A549 (cell line): Measurements from ENCODE around the gene MTARC1. TPM values are rescaled to one million over a fixed set of nuclear protein-coding genes. Genes with fewer than 3 reads are reported as not detected.
A peak's percentile ranks its signal among the peaks of the same experiment; 100 is the strongest.

Experiments
- ATAC-seq, 2 experiments: fragments of 200-7000 bp in 1 of 2; fragments of >200 bp in 1 of 2; cut with Nextera tagmentation in 1 of 2; cut with Tn5 transposase in 1 of 2; 3 replicates each; pipeline versions ENCODE4 v1.8.0 to v1.9.1; 2018 to 2020; ENCODE audit warnings: mild to moderate bottlenecking in 1 of 2, moderate library complexity in 1 of 2
- CTCF ChIA-PET: fragments of 300-600 bp; sonication (Branson Sonifier 250); formaldehyde crosslinking; extraction: SDS; loops from one replicate; lab custom pipeline; 2021; ENCODE audit warnings: antibody characterized with exemption, inconsistent platforms; lab: Yijun Ruan, JAX
- POLR2A ChIA-PET: fragments of 350-600 bp; formaldehyde crosslinking; extraction: SDS; loops from one replicate; lab custom pipeline; 2021; ENCODE audit warnings: antibody characterized with exemption, inconsistent platforms; lab: Yijun Ruan, JAX
- DNase-seq, 2 experiments: peaks; one replicate each; pipeline versions ENCODE4 v3.0.0 to v3.0.0-alpha.2; 2011 to 2016; ENCODE audit warnings: low read depth in 1 of 2, low spot score in 1 of 2
- FAIRE-seq: peaks from 2 replicates; lab custom pipeline; 2011; peaks lifted over from hg19 to GRCh38; lab: Jason Lieb, UNC
- H3K27ac ChIP-seq, 2 experiments: fragments of >200 bp; sonication (Bioruptor Twin); formaldehyde crosslinking; 3 replicates each; pipeline ENCODE4 v1.5.1; 2016 to 2017
- H3K4me1 ChIP-seq: fragments of >200 bp; sonication (Bioruptor Twin); formaldehyde crosslinking; 3 replicates; pipeline ENCODE4 v1.6.1; 2016
- H3K4me2 ChIP-seq: fragments of >200 bp; sonication (Bioruptor Twin); formaldehyde crosslinking; 3 replicates; pipeline ENCODE4 v1.6.1; 2016
- H3K4me3 ChIP-seq: fragments of >200 bp; sonication (Bioruptor Twin); formaldehyde crosslinking; 3 replicates; pipeline ENCODE4 v1.5.1; 2016
- H3K9me3 ChIP-seq: fragments of >200 bp; sonication (Bioruptor Twin); formaldehyde crosslinking; 3 replicates; pipeline ENCODE4 v1.6.1; 2016
- ATOH8 ChIP-seq: fragments of 250-450 bp; sonication (Bioruptor Pico); IDR thresholded peaks from 2 replicates; pipeline ENCODE4 v1.5.0; 2020; ENCODE audit warnings: low read depth, mild to moderate bottlenecking, moderate library complexity
- BCL3 ChIP-seq: fragments of >200 bp; sonication (Bioruptor Twin); formaldehyde crosslinking; IDR thresholded peaks from 3 replicates; pipeline ENCODE4 v1.6.1; 2016
- CBX8 ChIP-seq: fragments of 200-600 bp; sonication (generic); IDR thresholded peaks from 2 replicates; pipeline ENCODE4 v1.6.1; 2016
- CHD2 ChIP-seq: fragments of 150-350 bp; IDR thresholded peaks from 2 replicates; pipeline ENCODE4 v1.6.1; 2014; ENCODE audit warnings: low read length; ENCODE audit not compliant: partially characterized antibody
- CTCF ChIP-seq: fragments of >200 bp; sonication (Bioruptor Twin); formaldehyde crosslinking; IDR thresholded peaks from 3 replicates; pipeline ENCODE4 v1.5.1; 2016
- EHMT2 ChIP-seq: fragments of 200-600 bp; sonication (generic); IDR thresholded peaks from 2 replicates; pipeline ENCODE4 v1.6.1; 2016; ENCODE audit warnings: antibody characterized with exemption, low read depth, mild to moderate bottlenecking, moderate library complexity
- ELK1 ChIP-seq: fragments of 150-350 bp; IDR thresholded peaks from 2 replicates; pipeline ENCODE4 v1.6.1; 2014; ENCODE audit warnings: low read depth, mild to moderate bottlenecking, low read length
- FOXS1 ChIP-seq: fragments of 250-450 bp; sonication (Bioruptor Pico); IDR thresholded peaks from 2 replicates; pipeline ENCODE4 v1.5.0; 2020; ENCODE audit warnings: mild to moderate bottlenecking, moderate library complexity
- HES2 ChIP-seq: fragments of >200 bp; sonication (Bioruptor Twin); formaldehyde crosslinking; IDR thresholded peaks from 2 replicates; pipeline ENCODE4 v1.6.1; 2016
- KDM5A ChIP-seq: fragments of 200-600 bp; sonication (generic); IDR thresholded peaks from 2 replicates; pipeline ENCODE4 v1.6.1; 2016; ENCODE audit warnings: antibody characterized with exemption, mild to moderate bottlenecking
- MAX ChIP-seq: IDR thresholded peaks from 2 replicates; pipeline ENCODE4 v1.6.1; 2012
- RAD21 ChIP-seq, 2 experiments: fragments of >200 bp in 1 of 2; sonication (Bioruptor Twin) in 1 of 2; formaldehyde crosslinking in 1 of 2; IDR thresholded peaks in 1 of 2; conservative IDR thresholded peaks in 1 of 2; 2 replicates in 1 of 2; 3 replicates in 1 of 2; pipeline ENCODE4 v1.6.1; 2012 to 2018; ENCODE audit warnings: inconsistent platforms in 1 of 2
- RCOR1 ChIP-seq: fragments of 150-350 bp; IDR thresholded peaks from 2 replicates; pipeline ENCODE4 v1.6.1; 2014; ENCODE audit warnings: antibody characterized with exemption, low read length, low read depth
- REST ChIP-seq: fragments of 200-600 bp; sonication (generic); IDR thresholded peaks from 2 replicates; pipeline ENCODE4 v1.6.1; 2016; ENCODE audit warnings: antibody characterized with exemption, mild to moderate bottlenecking, moderate library complexity
- RFX5 ChIP-seq: fragments of 450-650 bp; IDR thresholded peaks from 2 replicates; pipeline ENCODE4 v1.7.1; 2014; ENCODE audit warnings: antibody characterized with exemption, mild to moderate bottlenecking, moderate library complexity
- SMC3 ChIP-seq: fragments of >200 bp; sonication (Bioruptor Twin); formaldehyde crosslinking; IDR thresholded peaks from 3 replicates; pipeline ENCODE4 v1.6.1; 2018; ENCODE audit warnings: inconsistent platforms
- WGBS: methylation state at CpG from one replicate; pipeline ENCODE4 v1.1.6; 2017; ENCODE audit errors: missing lambda C conversion rate; 5-methylcytosine and 5-hydroxymethylcytosine counted together
- polyA plus RNA-seq, 4 experiments: library from polyadenylated mRNA; depleted of rRNA in 3 of 4; stranded (reverse); fragments of >200 nt; fragmentation: RNase III in 1 of 4; extraction: RNeasy Plus Mini Kit Qiagen cat#74134 plus additional on column Dnase treatment in 1 of 4; gene quantifications; 2 replicates in 3 of 4; 3 replicates in 1 of 4; pipeline ENCODE4 v1.2.3, GENCODE V29; 2011 to 2017

The MTARC1 gene
- polyA plus RNA-seq, 2 of the 4 experiments (the other 2 are of a cell fraction): 9.5 to 10.1 TPM

GRCh38 chr1:220800262-220800661, 13.5 kb downstream of the MTARC1 start:
- Histone ChIP-seq H3K4me1 (no peaks in the 10 kb centered on the region), H3K27ac (no peak overlapping the region), H3K4me3 (no peak overlapping the region), H3K4me2 (no peak overlapping the region), H3K9me3 (no peaks in the 10 kb centered on the region)
- ChIA-PET POLR2A (no interaction called here), CTCF (interaction anchor here (1.1 to 3.7 kb wide), 4 partner anchors 10 to 75 kb away, joined by 3 to 19 read pairs (median 4); no protein-coding TSS in a partner anchor)
- TF ChIP-seq MAX (no peak), RCOR1 (no peak), REST (no peak), BCL3 (no peak), KDM5A (no peak), ELK1 (no peak), CBX8 (no peak), ATOH8 (CRISPR knock-in tag) (no peak), CHD2 (no peak), EHMT2 (no peak), RAD21 (conservative IDR thresholded peaks at IDR 0.05 in 1 of 2, IDR thresholded peaks at IDR 0.05 in 1 of 2) (no peak), HES2 (no peak), RFX5 (no peak)
- FAIRE-seq (no peak), DNase-seq (no peak), ATAC-seq (no peak)
- whole genome bisulfite sequencing: 83% methylated on average over 6 of the region's 6 CpGs

- FAIRE-seq: peak; percentile 39
- DNase-seq: peak; percentile 30 to 33
- Histone ChIP-seq H3K4me3 (no peak overlapping the region), H3K4me2 (no peak overlapping the region), H3K9me3 (no peaks in the 10 kb centered on the region), H3K27ac (no peak overlapping the region), H3K4me1 (no peaks in the 10 kb centered on the region)
- WGBS: 71% methylated on average over 10 of the region's 10 CpGs
- ChIA-PET CTCF (interaction anchor here (0.6 to 1.9 kb wide), 31 partner anchors 11 to 968 kb away, joined by 3 to 9 read pairs (median 3); no protein-coding TSS in a partner anchor), POLR2A (no interaction called here)
- ATAC-seq: peak; percentile 73 to 92; a peak in 4 of 6 replicates
- peak; percentile 69 to 70 for TF ChIP-seq RAD21 (conservative IDR thresholded peaks at IDR 0.05 in 1 of 2, IDR thresholded peaks at IDR 0.05 in 1 of 2)
- no peak for TF ChIP-seq ELK1
- TF ChIP-seq FOXS1 (CRISPR knock-in tag): no peak
- TF ChIP-seq SMC3: peak; percentile 66; the same call in 2 of the 3 replicates
- TF ChIP-seq CTCF: peak; percentile 89
These were observed 16.9 kb downstream of the MTARC1 start for GRCh38 chr1:220803401-220804201.
